SJCRH30 (cell line): ENCODE measurements around the gene MAP7. TPM values are rescaled to one million over a fixed set of nuclear protein-coding genes. Genes with fewer than 3 reads are reported as not detected.

Experiments used
- DNase-seq, 2 experiments: peaks; one replicate each; pipeline ENCODE4 v3.0.0-alpha.2; 2015 to 2020
- H3K27ac ChIP-seq: fragments of 250-450 bp; sonication (Bioruptor Pico); 2 replicates; pipeline ENCODE4 v1.5.1; 2020; ENCODE audit warnings: mild to moderate bottlenecking, moderate library complexity
- H3K27me3 ChIP-seq: fragments of 250-450 bp; sonication (Bioruptor Pico); 2 replicates; pipeline ENCODE4 v1.5.1; 2020; ENCODE audit warnings: mild to moderate bottlenecking, moderate library complexity
- H3K36me3 ChIP-seq: fragments of 250-450 bp; sonication (Bioruptor Pico); 2 replicates; pipeline ENCODE4 v1.5.1; 2020; ENCODE audit warnings: mild to moderate bottlenecking, moderate library complexity
- H3K4me1 ChIP-seq: fragments of 250-450 bp; sonication (Bioruptor Pico); 2 replicates; pipeline ENCODE4 v1.5.1; 2020; ENCODE audit warnings: mild to moderate bottlenecking, moderate library complexity
- H3K4me3 ChIP-seq: fragments of 250-450 bp; sonication (Bioruptor Pico); 2 replicates; pipeline ENCODE4 v1.5.1; 2020; ENCODE audit warnings: mild to moderate bottlenecking, moderate library complexity
- H3K9me3 ChIP-seq: fragments of 250-450 bp; sonication (Bioruptor Pico); replicated peaks from 2 replicates; pipeline ENCODE4 v1.5.1; 2020; ENCODE audit warnings: mild to moderate bottlenecking, moderate library complexity
- total RNA-seq: library from RNA; depleted of rRNA; stranded (reverse); fragments of >200 nt; shearing (Covaris generic); gene quantifications from 2 replicates; pipeline ENCODE4 v1.2.3, GENCODE V29; 2014

MAP7 gene
- total RNA-seq, 1 experiment from 2014 or later = 0.06 TPM

GRCh38 chr6:136548582-136549299 is 1.5 kb downstream of the MAP7 start:
- no peaks in the 10 kb centered on the region for H3K4me1 ChIP-seq
- peaks cover 16% of the 10 kb centered on the region for H3K27me3 ChIP-seq
- no peak overlapping the region for H3K4me3 ChIP-seq
- no peaks in the 10 kb centered on the region for H3K9me3 ChIP-seq
- H3K27ac ChIP-seq = no peak overlapping the region
- no peak for DNase-seq
- H3K36me3 ChIP-seq = no peaks in the 10 kb centered on the region

GRCh38 chr6:136547871-136548270 is 2.4 kb downstream of the MAP7 start:
- Histone ChIP-seq H3K27me3 (peaks cover 16% of the 10 kb centered on the region), H3K9me3 (no peaks in the 10 kb centered on the region), H3K27ac (no peak overlapping the region), H3K4me3 (no peak overlapping the region), H3K4me1 (no peaks in the 10 kb centered on the region), H3K36me3 (no peaks in the 10 kb centered on the region)
- no peak for DNase-seq

- no peaks in the 10 kb centered on the region for H3K9me3 ChIP-seq
- no peaks in the 10 kb centered on the region for H3K36me3 ChIP-seq
- H3K27ac ChIP-seq = no peak overlapping the region
- H3K4me1 ChIP-seq = no peaks in the 10 kb centered on the region
- H3K4me3 ChIP-seq = no peak overlapping the region
- H3K27me3 ChIP-seq = peaks cover 16% of the 10 kb centered on the region
- DNase-seq = peak in 1 of 2 experiments; percentile 17
These were observed 2.9 kb downstream of the MAP7 start for GRCh38 chr6:136547336-136547735.

GRCh38 chr6:136546331-136546730 is 3.9 kb downstream of the MAP7 start:
- H3K9me3 ChIP-seq = no peaks in the 10 kb centered on the region
- no peak for DNase-seq
- H3K27ac ChIP-seq = no peak overlapping the region
- no peaks in the 10 kb centered on the region for H3K36me3 ChIP-seq
- no peaks in the 10 kb centered on the region for H3K4me1 ChIP-seq
- peaks cover 16% of the 10 kb centered on the region for H3K27me3 ChIP-seq
- no peak overlapping the region for H3K4me3 ChIP-seq

- no peak for DNase-seq
- Histone ChIP-seq H3K27ac (no peak overlapping the region), H3K36me3 (no peaks in the 10 kb centered on the region), H3K9me3 (no peaks in the 10 kb centered on the region), H3K27me3 (peaks cover 11% of the 10 kb centered on the region), H3K4me1 (peaks cover 5% of the 10 kb centered on the region), H3K4me3 (no peak overlapping the region)
These were observed 5.9 kb downstream of the MAP7 start for GRCh38 chr6:136544326-136544725.

GRCh38 chr6:136541395-136541794 is 8.8 kb downstream of the MAP7 start:
- H3K27ac ChIP-seq = no peak overlapping the region
- no peak for DNase-seq
- no peaks in the 10 kb centered on the region for H3K36me3 ChIP-seq
- no peak overlapping the region for H3K4me3 ChIP-seq
- peaks cover 5% of the 10 kb centered on the region for H3K4me1 ChIP-seq
- no peaks in the 10 kb centered on the region for H3K9me3 ChIP-seq
- 0 out of 2 replicates have a peak, but pooled peaks cover under 1% of the 10 kb centered on the region for H3K27me3 ChIP-seq

- peak; percentile 7 to 40 for DNase-seq
- H3K36me3 ChIP-seq = no peaks in the 10 kb centered on the region
- H3K27ac ChIP-seq = no peak overlapping the region
- no peak overlapping the region for H3K4me3 ChIP-seq
- H3K9me3 ChIP-seq = no peaks in the 10 kb centered on the region
- no peaks in the 10 kb centered on the region; the same call in 1 of the 2 replicates for H3K27me3 ChIP-seq
- H3K4me1 ChIP-seq = peaks cover 5% of the 10 kb centered on the region
These were observed 10.1 kb downstream of the MAP7 start for GRCh38 chr6:136539967-136540652.

- no peaks in the 10 kb centered on the region for H3K9me3 ChIP-seq
- H3K27ac ChIP-seq = no peak overlapping the region
- peaks cover 5% of the 10 kb centered on the region for H3K4me1 ChIP-seq
- no peaks in the 10 kb centered on the region; the same call in 1 of the 2 replicates for H3K27me3 ChIP-seq
- no peak for DNase-seq
- no peaks in the 10 kb centered on the region for H3K36me3 ChIP-seq
- H3K4me3 ChIP-seq = no peak overlapping the region
These were observed 11.4 kb downstream of the MAP7 start for GRCh38 chr6:136538836-136539235.

GRCh38 chr6:136535880-136536650 is 14.2 kb downstream of the MAP7 start:
- Histone ChIP-seq H3K9me3 (no peaks in the 10 kb centered on the region), H3K27ac (no peak overlapping the region), H3K36me3 (no peaks in the 10 kb centered on the region), H3K4me3 (no peak overlapping the region), H3K27me3 (no peaks in the 10 kb centered on the region; the same call in 1 of the 2 replicates), H3K4me1 (peaks cover 5% of the 10 kb centered on the region)
- no peak for DNase-seq

GRCh38 chr6:136535017-136535765 is 15.0 kb downstream of the MAP7 start:
- H3K27me3 ChIP-seq = no peaks in the 10 kb centered on the region; the same call in 1 of the 2 replicates
- DNase-seq = no peak

GRCh38 chr6:136534268-136534667 is 16.0 kb downstream of the MAP7 start:
- Histone ChIP-seq H3K9me3 (no peaks in the 10 kb centered on the region), H3K36me3 (no peaks in the 10 kb centered on the region), H3K27me3 (no peaks in the 10 kb centered on the region; the same call in 1 of the 2 replicates), H3K27ac (no peak overlapping the region), H3K4me3 (no peak overlapping the region), H3K4me1 (no peaks in the 10 kb centered on the region)
- DNase-seq = no peak

More at GRCh38 chr6:136535017-136535765, 15.0 kb downstream of the MAP7 start:
- no peak overlapping the region for H3K27ac ChIP-seq
- H3K9me3 ChIP-seq = no peaks in the 10 kb centered on the region
- H3K4me1 ChIP-seq = peaks cover 4% of the 10 kb centered on the region
- H3K4me3 ChIP-seq = no peak overlapping the region
- H3K36me3 ChIP-seq = no peaks in the 10 kb centered on the region

- Histone ChIP-seq H3K27me3 (no peaks in the 10 kb centered on the region; the same call in 1 of the 2 replicates), H3K4me1 (no peaks in the 10 kb centered on the region), H3K36me3 (no peaks in the 10 kb centered on the region), H3K4me3 (no peak overlapping the region), H3K9me3 (no peaks in the 10 kb centered on the region), H3K27ac (no peak overlapping the region)
- no peak for DNase-seq
These were observed 16.7 kb downstream of the MAP7 start for GRCh38 chr6:136533487-136533886.

GRCh38 chr6:136532030-136532429 is 18.2 kb downstream of the MAP7 start:
- H3K36me3 ChIP-seq = no peaks in the 10 kb centered on the region

GRCh38 chr6:136529710-136530109 is 20.5 kb downstream of the MAP7 start:
- Histone ChIP-seq H3K27me3 (no peaks in the 10 kb centered on the region; the same call in 1 of the 2 replicates), H3K4me1 (no peaks in the 10 kb centered on the region), H3K4me3 (no peak overlapping the region), H3K9me3 (no peaks in the 10 kb centered on the region), H3K27ac (no peak overlapping the region), H3K36me3 (no peaks in the 10 kb centered on the region)
- no peak for DNase-seq

More at GRCh38 chr6:136532030-136532429, 18.2 kb downstream of the MAP7 start:
- Histone ChIP-seq H3K27me3 (no peaks in the 10 kb centered on the region; the same call in 1 of the 2 replicates), H3K9me3 (no peaks in the 10 kb centered on the region), H3K27ac (no peak overlapping the region), H3K4me3 (no peak overlapping the region), H3K4me1 (no peaks in the 10 kb centered on the region)
- DNase-seq = no peak
